VCaP (cell line): ENCODE results near the gene FAM151B.

Experiments used
- H3K27ac ChIP-seq: fragments of 450-650 bp; 2 replicates; pipeline ENCODE4 v1.5.1; 2017
- CTCF ChIP-seq: fragments of 450-650 bp; conservative IDR thresholded peaks from 2 replicates; pipeline ENCODE4 v1.5.1; 2017; ENCODE audit warnings: mild to moderate bottlenecking, moderate library complexity

FAM151B gene

GRCh38 chr5:80559244-80559643 lies 71.3 kb downstream of the FAM151B start:
- TF ChIP-seq CTCF = no peak
- H3K27ac ChIP-seq = no peak overlapping the region

- no peak for TF ChIP-seq CTCF
- H3K27ac ChIP-seq = no peak overlapping the region
These were observed 77.4 kb downstream of the FAM151B start for GRCh38 chr5:80565330-80565729.

GRCh38 chr5:80566711-80567259 lies 78.9 kb downstream of the FAM151B start:
- no peak overlapping the region for H3K27ac ChIP-seq
- TF ChIP-seq CTCF = no peak

- no peak for TF ChIP-seq CTCF
- H3K27ac ChIP-seq = no peak overlapping the region
These were observed 80.4 kb downstream of the FAM151B start for GRCh38 chr5:80568251-80568650.

GRCh38 chr5:80569086-80569960 lies 81.4 kb downstream of the FAM151B start:
- H3K27ac ChIP-seq = no peak overlapping the region
- TF ChIP-seq CTCF = no peak

- no peak within 1 kb of the TSS for H3K27ac ChIP-seq
- no peak for TF ChIP-seq CTCF
These were observed 82.3 kb downstream of the FAM151B start, which contains the start of gene ANKRD34B for GRCh38 chr5:80569961-80570786. ANKRD34B (minus strand) TSS chr5:80570280; CDS start chr5:80560019, 10,261 bp downstream.

- TF ChIP-seq CTCF = no peak
- no peak overlapping the region for H3K27ac ChIP-seq
These were observed 85.2 kb downstream of the FAM151B start for GRCh38 chr5:80573062-80573461.
